Measurements from ENCODE around the gene DESI1.
A peak's percentile ranks its signal among the peaks of the same experiment; 100 is the strongest.
"Not testable (repeated sequence)": the region's sequence is repeated elsewhere in the genome, so short reads cannot be mapped to it uniquely, and the experiment has no call there.

The DESI1 gene

DNA sequence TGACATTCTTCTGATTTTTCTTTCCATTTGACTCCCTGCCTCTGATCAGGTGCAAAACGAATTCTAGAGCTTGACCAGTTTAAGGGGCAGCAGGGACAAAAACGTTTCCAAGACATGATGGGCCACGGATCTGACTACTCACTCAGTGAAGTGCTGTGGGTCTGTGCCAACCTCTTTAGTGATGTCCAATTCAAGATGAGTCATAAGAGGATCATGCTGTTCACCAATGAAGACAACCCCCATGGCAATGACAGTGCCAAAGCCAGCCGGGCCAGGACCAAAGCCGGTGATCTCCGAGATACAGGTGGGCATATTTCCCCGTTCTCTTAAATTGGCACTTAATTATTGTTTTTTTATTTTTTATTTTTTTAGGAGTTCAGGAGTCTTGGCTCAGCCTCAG is 15.6 kb upstream of the DESI1 start:
- Histone ChIP-seq H2AFZ (ENCODE audit: low read length, unreplicated experiment) (no peak overlapping the region), H3K27ac (ENCODE audit: low read depth, low read length) (peak overlapping the region; percentile 43), H3K27me3 (ENCODE audit: insufficient read depth, low read length) (no peaks in the 10 kb centered on the region), H3K4me1 (ENCODE audit: control insufficient read depth, insufficient read depth, low read length, unreplicated experiment) (peaks cover 4% of the 10 kb centered on the region), H3K79me2 (ENCODE audit: control insufficient read depth, insufficient read depth, low read length, unreplicated experiment) (peaks cover 7% of the 10 kb centered on the region), H3K36me3 (ENCODE audit: insufficient read depth, low read length) (no peaks in the 10 kb centered on the region; the same call in 1 of the 2 replicates), H3K4me3 (ENCODE audit: low read depth, low read length) (no peak overlapping the region)

DNA sequence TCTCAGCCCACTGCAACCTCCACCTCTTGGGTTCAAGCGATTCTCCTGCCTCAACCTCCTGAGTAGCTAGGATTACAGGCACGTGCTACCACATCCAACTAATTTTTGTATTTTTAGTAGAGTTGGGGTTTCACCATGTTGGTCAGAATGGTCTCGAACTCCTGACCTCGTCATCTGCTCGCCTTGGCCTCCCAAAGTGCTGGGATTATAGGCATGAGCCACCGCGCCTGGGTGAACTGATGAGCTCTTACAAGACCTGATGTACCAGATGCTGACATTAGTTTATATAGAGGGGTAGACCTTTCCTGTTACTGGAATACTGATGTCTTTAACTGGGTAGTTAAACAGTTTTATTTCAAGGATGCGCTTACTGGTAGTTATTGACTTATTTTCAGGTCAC is 13.8 kb upstream of the DESI1 start:
- not testable (repeated sequence) for H3K4me3 ChIP-seq (ENCODE audit: low read depth, low read length); H2AFZ ChIP-seq (ENCODE audit: low read length, unreplicated experiment); H3K27me3 ChIP-seq (ENCODE audit: insufficient read depth, low read length); H3K36me3 ChIP-seq (ENCODE audit: insufficient read depth, low read length); H3K4me1 ChIP-seq (ENCODE audit: control insufficient read depth, insufficient read depth, low read length, unreplicated experiment); H3K79me2 ChIP-seq (ENCODE audit: control insufficient read depth, insufficient read depth, low read length, unreplicated experiment); H3K27ac ChIP-seq (ENCODE audit: low read depth, low read length)

DNA sequence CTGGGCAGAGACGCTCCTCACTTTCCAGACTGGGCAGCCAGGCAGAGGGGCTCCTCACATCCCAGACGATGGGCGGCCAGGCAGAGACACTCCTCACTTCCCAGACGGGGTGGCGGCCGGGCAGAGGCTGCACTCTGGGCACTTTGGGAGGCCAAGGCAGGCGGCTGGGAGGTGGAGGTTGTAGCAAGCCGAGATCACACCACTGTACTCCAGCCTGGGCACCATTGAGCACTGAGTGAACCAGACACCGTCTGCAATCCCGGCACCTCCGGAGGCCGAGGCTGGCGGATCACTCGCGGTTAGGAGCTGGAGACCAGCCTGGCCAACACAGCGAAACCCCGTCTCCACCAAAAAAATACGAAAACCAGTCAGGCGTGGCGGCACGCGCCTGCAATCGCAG is 10.8 kb upstream of the DESI1 start:
- H3K27me3 ChIP-seq (ENCODE audit: insufficient read depth, low read length); H3K27ac ChIP-seq (ENCODE audit: low read depth, low read length); H3K4me1 ChIP-seq (ENCODE audit: control insufficient read depth, insufficient read depth, low read length, unreplicated experiment); H3K36me3 ChIP-seq (ENCODE audit: insufficient read depth, low read length); H2AFZ ChIP-seq (ENCODE audit: low read length, unreplicated experiment); H3K4me3 ChIP-seq (ENCODE audit: low read depth, low read length): not testable (repeated sequence)
- H3K79me2 ChIP-seq (ENCODE audit: control insufficient read depth, insufficient read depth, low read length, unreplicated experiment) = peaks cover 16% of the 10 kb centered on the region

DNA sequence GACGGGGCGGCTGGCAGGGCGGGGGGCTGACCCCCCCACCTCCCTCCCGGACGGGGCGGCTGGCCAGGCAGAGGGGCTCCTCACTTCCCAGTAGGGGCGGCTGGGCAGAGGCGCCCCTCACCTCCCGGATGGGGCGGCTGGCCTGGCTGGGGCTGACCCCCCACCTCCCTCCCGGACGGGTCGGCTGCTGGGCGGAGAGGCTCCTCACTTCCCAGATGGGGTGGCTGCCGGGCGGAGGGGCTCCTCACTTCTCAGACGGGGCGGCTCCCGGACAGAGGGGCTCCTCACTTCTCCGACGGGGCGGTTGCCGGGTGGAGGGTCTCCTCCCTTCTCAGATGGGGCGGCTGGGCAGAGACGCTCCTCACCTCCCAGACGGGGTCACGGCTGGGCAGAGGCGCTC is 10.3 kb upstream of the DESI1 start:
- H3K36me3 ChIP-seq (ENCODE audit: insufficient read depth, low read length); H3K4me3 ChIP-seq (ENCODE audit: low read depth, low read length); H3K27me3 ChIP-seq (ENCODE audit: insufficient read depth, low read length); H2AFZ ChIP-seq (ENCODE audit: low read length, unreplicated experiment); H3K27ac ChIP-seq (ENCODE audit: low read depth, low read length); H3K4me1 ChIP-seq (ENCODE audit: control insufficient read depth, insufficient read depth, low read length, unreplicated experiment): not testable (repeated sequence)
- peaks cover 16% of the 10 kb centered on the region for H3K79me2 ChIP-seq (ENCODE audit: control insufficient read depth, insufficient read depth, low read length, unreplicated experiment)

DNA sequence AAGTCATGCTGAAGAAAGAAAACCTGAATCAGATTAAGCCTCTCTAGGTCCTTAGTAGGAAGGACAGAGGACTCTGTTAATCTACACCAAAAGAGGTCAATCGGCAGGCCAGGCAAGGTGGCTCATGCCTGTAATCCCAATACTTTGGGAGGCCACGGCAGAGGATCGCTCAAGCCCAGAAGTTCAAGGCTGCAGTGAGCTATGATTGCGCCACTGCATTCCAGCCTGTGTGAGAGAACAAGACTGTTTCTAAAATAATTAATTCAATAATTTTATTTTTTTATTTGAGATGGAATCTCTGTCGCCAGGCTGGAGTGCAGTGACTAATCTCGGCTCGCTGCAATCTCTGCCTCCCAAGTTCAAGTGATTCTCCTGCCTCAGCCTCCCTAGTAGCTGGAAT is 4.7 kb upstream of the DESI1 start:
- H3K27me3 ChIP-seq (ENCODE audit: insufficient read depth, low read length) = no peaks in the 10 kb centered on the region
- H3K4me1 ChIP-seq (ENCODE audit: control insufficient read depth, insufficient read depth, low read length, unreplicated experiment) = peaks cover 5% of the 10 kb centered on the region
- no peak overlapping the region for H3K4me3 ChIP-seq (ENCODE audit: low read depth, low read length)
- peaks cover 8% of the 10 kb centered on the region for H3K36me3 ChIP-seq (ENCODE audit: insufficient read depth, low read length)
- H3K27ac ChIP-seq (ENCODE audit: low read depth, low read length) = no peak overlapping the region
- no peak overlapping the region for H2AFZ ChIP-seq (ENCODE audit: low read length, unreplicated experiment)
- H3K79me2 ChIP-seq (ENCODE audit: control insufficient read depth, insufficient read depth, low read length, unreplicated experiment) = peaks cover 42% of the 10 kb centered on the region

- H3K36me3 ChIP-seq (ENCODE audit: insufficient read depth, low read length) = no peaks in the 10 kb centered on the region
- peaks cover 16% of the 10 kb centered on the region for H3K4me1 ChIP-seq (ENCODE audit: control insufficient read depth, insufficient read depth, low read length, unreplicated experiment)
- peak overlapping the region; percentile 94 for H3K4me3 ChIP-seq (ENCODE audit: low read depth, low read length)
- H3K79me2 ChIP-seq (ENCODE audit: control insufficient read depth, insufficient read depth, low read length, unreplicated experiment) = peaks cover 63% of the 10 kb centered on the region
- H2AFZ ChIP-seq (ENCODE audit: low read length, unreplicated experiment) = peak overlapping the region; percentile 70
- H3K27me3 ChIP-seq (ENCODE audit: insufficient read depth, low read length) = no peaks in the 10 kb centered on the region
- peak overlapping the region; percentile 97 for H3K27ac ChIP-seq (ENCODE audit: low read depth, low read length)
Measured at GRCh38 chr22:41621911-41622179, 1.0 kb upstream of the DESI1 start.

- peaks cover 68% of the 10 kb centered on the region for H3K79me2 ChIP-seq (ENCODE audit: control insufficient read depth, insufficient read depth, low read length, unreplicated experiment)
Measured at GRCh38 chr22:41621099-41621910, 462 bp upstream of the DESI1 start, which contains the start of gene XRCC6. Gene XRCC6 (plus strand): TSS chr22:41621295. CDS start chr22:41622005, 710 bp downstream.

DNA sequence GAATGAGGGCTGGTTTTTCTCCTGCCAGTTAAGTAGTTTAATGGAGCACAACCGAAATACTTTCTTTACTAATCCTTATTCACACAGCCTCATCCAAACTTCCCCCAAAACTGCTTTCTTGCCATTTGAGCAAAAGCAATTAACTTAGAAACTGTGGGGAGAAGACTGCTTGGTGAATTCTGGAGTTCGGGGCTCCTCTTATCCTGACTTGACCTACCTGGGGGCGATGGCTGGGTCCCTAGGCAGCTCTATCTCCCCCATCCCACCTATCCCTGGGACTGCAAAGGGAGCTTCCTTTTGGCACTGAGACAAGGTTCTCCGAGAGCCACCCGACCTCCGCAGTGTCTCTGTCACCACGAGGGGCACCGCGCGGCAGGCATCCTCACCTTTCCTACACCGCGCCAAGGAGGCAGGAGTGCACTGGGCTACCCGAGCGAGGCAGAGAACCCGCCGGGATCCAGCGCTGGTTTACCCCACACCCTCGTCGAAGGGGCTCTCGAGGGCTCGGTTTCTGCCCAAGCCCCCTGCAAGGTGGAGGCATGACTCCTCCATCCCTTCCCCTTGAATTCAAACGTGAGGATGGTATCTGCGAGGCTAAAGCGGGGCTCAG is 759 bp downstream of the DESI1 start:
- H3K4me3 ChIP-seq (ENCODE audit: low read depth, low read length) = peak overlapping the region; percentile 94
- H3K27me3 ChIP-seq (ENCODE audit: insufficient read depth, low read length) = no peaks in the 10 kb centered on the region
- H2AFZ ChIP-seq (ENCODE audit: low read length, unreplicated experiment) = no peak overlapping the region
- H3K4me1 ChIP-seq (ENCODE audit: control insufficient read depth, insufficient read depth, low read length, unreplicated experiment) = peaks cover 16% of the 10 kb centered on the region
- no peaks in the 10 kb centered on the region for H3K36me3 ChIP-seq (ENCODE audit: insufficient read depth, low read length)
- H3K79me2 ChIP-seq (ENCODE audit: control insufficient read depth, insufficient read depth, low read length, unreplicated experiment) = peaks cover 69% of the 10 kb centered on the region
- peak overlapping the region; percentile 77 for H3K27ac ChIP-seq (ENCODE audit: low read depth, low read length)

More at GRCh38 chr22:41621099-41621910, 462 bp upstream of the DESI1 start, which contains the start of gene XRCC6:
- peak within 1 kb of the TSS; percentile 97 for H3K27ac ChIP-seq (ENCODE audit: low read depth, low read length)
- peak within 1 kb of the TSS; percentile 70 for H2AFZ ChIP-seq (ENCODE audit: low read length, unreplicated experiment)
- peaks cover 16% of the 10 kb centered on the region for H3K4me1 ChIP-seq (ENCODE audit: control insufficient read depth, insufficient read depth, low read length, unreplicated experiment)
- H3K36me3 ChIP-seq (ENCODE audit: insufficient read depth, low read length) = no peaks in the 10 kb centered on the region
- peak within 1 kb of the TSS; percentile 94 for H3K4me3 ChIP-seq (ENCODE audit: low read depth, low read length)
- no peaks in the 10 kb centered on the region for H3K27me3 ChIP-seq (ENCODE audit: insufficient read depth, low read length)

GRCh38 chr22:41613456-41613855 is 7.4 kb downstream of the DESI1 start:
- H2AFZ ChIP-seq (ENCODE audit: low read length, unreplicated experiment) = no peak overlapping the region
- no peaks in the 10 kb centered on the region for H3K36me3 ChIP-seq (ENCODE audit: insufficient read depth, low read length)
- no peak overlapping the region for H3K4me3 ChIP-seq (ENCODE audit: low read depth, low read length)
- no peak overlapping the region for H3K27ac ChIP-seq (ENCODE audit: low read depth, low read length)
- H3K4me1 ChIP-seq (ENCODE audit: control insufficient read depth, insufficient read depth, low read length, unreplicated experiment) = peaks cover 4% of the 10 kb centered on the region
- H3K27me3 ChIP-seq (ENCODE audit: insufficient read depth, low read length) = no peaks in the 10 kb centered on the region
- peaks cover 37% of the 10 kb centered on the region for H3K79me2 ChIP-seq (ENCODE audit: control insufficient read depth, insufficient read depth, low read length, unreplicated experiment)

- peaks cover 33% of the 10 kb centered on the region for H3K79me2 ChIP-seq (ENCODE audit: control insufficient read depth, insufficient read depth, low read length, unreplicated experiment)
- H3K4me1 ChIP-seq (ENCODE audit: control insufficient read depth, insufficient read depth, low read length, unreplicated experiment) = peaks cover 4% of the 10 kb centered on the region
- H3K4me3 ChIP-seq (ENCODE audit: low read depth, low read length) = no peak overlapping the region
- H2AFZ ChIP-seq (ENCODE audit: low read length, unreplicated experiment) = no peak overlapping the region
- H3K27ac ChIP-seq (ENCODE audit: low read depth, low read length) = no peak overlapping the region
- no peaks in the 10 kb centered on the region for H3K27me3 ChIP-seq (ENCODE audit: insufficient read depth, low read length)
- no peaks in the 10 kb centered on the region for H3K36me3 ChIP-seq (ENCODE audit: insufficient read depth, low read length)
Measured at GRCh38 chr22:41612603-41613306, 8.1 kb downstream of the DESI1 start.
